ENCODE data around the gene BDP1. TPM values are rescaled to one million over a fixed set of nuclear protein-coding genes. Genes with fewer than 3 reads are reported as not detected.
A peak's percentile ranks its signal among the peaks of the same experiment; 100 is the strongest.
"Not testable (repeated sequence)": the region's sequence is repeated elsewhere in the genome, so short reads cannot be mapped to it uniquely, and the experiment has no call there.

BDP1 gene
- total RNA-seq, 2 donors from 2014 or later = 37.8 to 38.7 TPM

DNA sequence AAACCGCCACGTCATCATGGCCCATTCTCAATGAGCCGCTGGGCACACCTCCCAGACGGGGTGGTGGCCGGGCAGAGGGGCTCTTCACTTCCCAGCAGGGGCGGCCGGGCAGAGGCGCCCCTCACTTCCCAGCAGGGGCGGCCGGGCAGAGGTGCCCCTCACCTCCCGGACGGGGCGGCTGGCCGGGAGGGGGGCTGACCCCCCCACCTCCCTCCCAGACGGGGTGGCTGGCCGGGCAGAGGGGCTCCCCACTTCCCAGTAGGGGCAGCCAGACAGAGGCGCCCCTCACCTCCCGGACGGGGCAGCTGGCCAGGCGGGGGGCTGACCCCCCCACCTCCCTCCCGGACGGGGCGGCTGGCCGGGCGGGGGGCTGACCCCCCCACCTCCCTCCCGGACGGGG, 96.1 kb downstream of the BDP1 start:
- DNase-seq; ATAC-seq; H3K4me1 Mint-ChIP-seq; H3K27ac Mint-ChIP-seq; H3K27me3 Mint-ChIP-seq; H3K9me3 ChIP-seq (ENCODE audit: control insufficient read depth, low read length, poor library complexity, severe bottlenecking); H3K4me3 Mint-ChIP-seq; H3K36me3 Mint-ChIP-seq (ENCODE audit: low read depth): not testable (repeated sequence)

DNA sequence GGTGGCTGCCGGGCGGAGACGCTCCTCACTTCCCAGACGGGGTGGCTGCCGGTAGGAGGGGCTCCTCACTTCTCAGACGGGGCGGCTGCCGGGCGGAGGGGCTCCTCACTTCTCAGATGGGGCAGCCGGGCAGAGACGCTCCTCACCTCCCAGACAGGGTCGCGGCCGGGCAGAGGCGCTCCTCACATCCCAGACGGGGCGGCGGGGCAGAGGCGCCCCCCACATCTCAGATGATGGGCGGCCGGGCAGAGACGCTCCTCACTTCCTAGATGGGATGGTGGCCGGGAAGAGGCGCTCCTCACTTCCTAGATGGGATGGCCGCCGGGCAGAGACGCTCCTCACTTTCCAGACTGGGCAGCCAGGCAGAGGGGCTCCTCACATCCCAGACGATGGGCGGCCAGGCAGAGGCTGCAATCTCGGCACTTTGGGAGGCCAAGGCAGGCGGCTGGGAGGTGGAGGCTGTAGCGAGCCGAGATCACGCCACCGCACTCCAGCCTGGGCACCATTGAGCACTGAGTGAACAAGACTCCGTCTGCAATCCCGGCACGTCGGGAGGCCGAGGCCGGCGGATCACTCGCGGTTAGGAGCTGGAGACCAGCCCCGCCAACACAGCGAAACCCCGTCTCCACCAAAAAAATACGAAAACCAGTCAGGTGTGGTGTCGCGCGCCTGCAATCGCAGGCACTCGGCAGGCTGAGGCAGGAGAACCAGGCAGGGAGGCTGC, 96.7 kb downstream of the BDP1 start:
- H3K27me3 Mint-ChIP-seq; H3K4me3 Mint-ChIP-seq; H3K4me1 Mint-ChIP-seq; H3K9me3 ChIP-seq (ENCODE audit: control insufficient read depth, low read length, poor library complexity, severe bottlenecking); H3K27ac Mint-ChIP-seq; ATAC-seq; H3K36me3 Mint-ChIP-seq (ENCODE audit: low read depth); DNase-seq: not testable (repeated sequence)

DNA sequence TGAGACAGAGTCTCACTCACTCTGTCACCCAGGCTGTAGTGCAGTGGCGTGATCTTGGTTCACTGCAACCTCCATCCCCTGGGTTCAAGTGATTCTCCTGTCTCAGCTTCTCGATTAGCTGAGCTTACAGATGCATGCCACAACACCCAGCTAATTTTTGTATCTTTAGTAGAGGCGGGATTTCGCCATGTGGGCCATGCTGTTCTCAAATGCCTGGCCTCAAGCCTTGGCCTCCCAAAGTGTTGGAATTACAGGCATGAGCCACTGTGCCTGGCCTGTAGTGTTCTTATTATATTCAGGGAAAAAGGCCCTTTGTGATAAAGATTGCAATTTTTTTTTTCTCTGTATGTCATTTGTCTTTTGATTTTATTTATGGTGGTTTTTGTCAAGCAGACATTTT, 107.7 kb downstream of the BDP1 start:
- DNase-seq (no peak), ATAC-seq (no peak)
- Mint-ChIP-seq H3K27me3 (no peaks in the 10 kb centered on the region), H3K4me3 (no peak overlapping the region), H3K27ac (no peak overlapping the region), H3K4me1 (peaks cover 4% of the 10 kb centered on the region), H3K36me3 (ENCODE audit: low read depth) (peaks cover 2% of the 10 kb centered on the region)
- no peaks in the 10 kb centered on the region for H3K9me3 ChIP-seq (ENCODE audit: control insufficient read depth, low read length, poor library complexity, severe bottlenecking)

DNA sequence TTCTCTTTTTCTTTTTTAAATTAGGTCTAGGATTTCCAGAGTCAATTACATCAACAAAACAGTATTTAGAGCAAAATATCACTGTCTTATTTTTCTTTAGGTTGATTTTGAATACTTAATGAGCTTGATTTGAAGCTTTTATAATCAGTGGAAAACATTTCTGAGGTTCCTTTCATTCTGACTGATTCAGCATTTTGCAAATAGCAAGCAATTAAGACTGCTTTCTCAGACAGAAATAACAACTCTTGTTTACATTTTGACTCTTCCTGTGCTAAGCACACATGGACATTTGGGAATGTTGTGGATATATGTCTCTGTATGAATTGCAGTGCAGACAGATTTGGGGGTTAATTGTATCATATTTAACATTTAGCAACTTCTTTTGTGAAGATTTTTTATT, 109.4 kb downstream of the BDP1 start:
- no peaks in the 10 kb centered on the region for H3K27me3 Mint-ChIP-seq
- peaks cover under 1% of the 10 kb centered on the region for H3K36me3 Mint-ChIP-seq (ENCODE audit: low read depth)
- ATAC-seq = no peak
- peaks cover 4% of the 10 kb centered on the region for H3K4me1 Mint-ChIP-seq
- DNase-seq = no peak
- H3K9me3 ChIP-seq (ENCODE audit: control insufficient read depth, low read length, poor library complexity, severe bottlenecking) = no peaks in the 10 kb centered on the region
- H3K27ac Mint-ChIP-seq = peak overlapping the region; percentile 63
- H3K4me3 Mint-ChIP-seq = no peak overlapping the region

DNA sequence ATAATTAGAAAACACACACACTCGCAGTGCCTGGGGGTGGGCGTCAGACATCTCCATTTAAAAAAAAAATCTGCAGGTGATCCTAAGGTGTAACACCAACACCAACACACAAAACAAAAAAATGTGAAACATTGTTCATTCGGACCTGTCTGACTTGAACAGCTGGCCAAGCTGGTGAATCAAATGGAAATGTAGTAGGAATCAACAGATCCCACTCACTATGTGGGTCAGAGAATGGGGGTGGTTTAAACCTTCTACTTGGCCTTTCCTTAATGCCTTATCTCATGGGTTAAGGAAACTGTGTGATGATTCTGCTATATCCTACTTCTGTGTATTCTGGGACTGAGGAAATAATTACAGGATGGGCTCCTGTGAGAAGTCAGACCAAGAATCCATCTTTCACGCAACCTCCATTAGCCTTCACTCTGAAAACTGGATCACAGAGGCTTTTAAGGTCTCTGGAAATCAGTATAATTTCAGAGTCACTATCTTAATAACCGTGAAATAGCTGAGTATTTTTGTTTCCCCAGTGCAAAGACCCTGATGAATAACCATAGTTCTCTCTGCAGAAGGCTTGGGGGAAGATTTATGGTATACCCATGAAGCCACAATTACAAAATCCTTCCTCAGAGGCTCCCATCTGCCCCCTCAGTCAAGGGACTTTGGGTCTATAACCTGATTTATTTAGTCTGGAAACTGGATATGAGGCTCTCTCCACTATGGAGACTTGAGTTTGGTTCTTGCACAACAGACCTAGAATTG, 114.5 kb downstream of the BDP1 start:
- no peaks in the 10 kb centered on the region for H3K9me3 ChIP-seq (ENCODE audit: control insufficient read depth, low read length, poor library complexity, severe bottlenecking)
- Mint-ChIP-seq H3K36me3 (ENCODE audit: low read depth) (no peaks in the 10 kb centered on the region), H3K4me3 (no peak overlapping the region), H3K27me3 (no peaks in the 10 kb centered on the region), H3K27ac (no peak overlapping the region), H3K4me1 (peaks cover 4% of the 10 kb centered on the region)
- ATAC-seq = no peak
- DNase-seq = no peak

DNA sequence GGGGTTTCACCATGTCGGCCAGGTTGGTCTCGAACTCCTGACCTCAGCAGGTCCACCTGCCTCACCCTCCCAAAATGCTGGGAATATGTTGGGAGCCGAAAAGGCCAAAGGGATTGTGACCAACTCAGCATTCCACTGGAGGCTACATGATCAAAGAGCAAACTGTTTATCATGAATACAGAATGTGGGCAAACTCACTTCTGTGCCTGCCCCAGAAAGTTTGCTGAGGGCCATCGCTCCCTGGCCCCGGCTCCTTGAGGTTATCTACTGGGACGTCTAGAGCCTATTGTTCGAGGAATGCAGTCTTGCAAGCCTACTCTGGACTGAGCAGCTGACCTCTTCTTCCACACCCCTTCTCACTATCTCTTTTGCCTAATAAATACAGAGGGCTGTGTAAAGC, 116.4 kb downstream of the BDP1 start:
- H3K4me3 Mint-ChIP-seq; H3K27ac Mint-ChIP-seq; H3K27me3 Mint-ChIP-seq; H3K4me1 Mint-ChIP-seq; H3K36me3 Mint-ChIP-seq (ENCODE audit: low read depth); DNase-seq; H3K9me3 ChIP-seq (ENCODE audit: control insufficient read depth, low read length, poor library complexity, severe bottlenecking); ATAC-seq: not testable (repeated sequence)

DNA sequence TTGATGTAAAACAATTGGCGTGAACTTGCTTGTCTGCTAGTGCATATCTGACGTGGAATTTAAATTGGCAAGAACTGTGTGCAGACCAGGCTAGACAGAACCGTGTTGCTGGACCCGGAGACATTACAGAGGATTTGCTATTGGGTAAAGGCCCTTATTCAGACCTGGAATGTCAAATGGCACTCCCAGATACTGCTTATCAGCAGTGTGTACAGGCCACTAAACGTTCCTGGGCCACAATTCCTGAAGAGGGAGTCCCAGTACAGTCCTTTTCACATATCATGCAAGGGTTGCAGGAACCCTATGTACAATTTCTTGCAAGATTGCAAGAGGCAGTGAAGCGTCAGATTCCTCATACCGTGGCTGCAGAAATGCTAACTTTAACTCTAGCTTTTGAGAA, 118.1 kb downstream of the BDP1 start:
- no peaks in the 10 kb centered on the region for H3K4me1 Mint-ChIP-seq

DNA sequence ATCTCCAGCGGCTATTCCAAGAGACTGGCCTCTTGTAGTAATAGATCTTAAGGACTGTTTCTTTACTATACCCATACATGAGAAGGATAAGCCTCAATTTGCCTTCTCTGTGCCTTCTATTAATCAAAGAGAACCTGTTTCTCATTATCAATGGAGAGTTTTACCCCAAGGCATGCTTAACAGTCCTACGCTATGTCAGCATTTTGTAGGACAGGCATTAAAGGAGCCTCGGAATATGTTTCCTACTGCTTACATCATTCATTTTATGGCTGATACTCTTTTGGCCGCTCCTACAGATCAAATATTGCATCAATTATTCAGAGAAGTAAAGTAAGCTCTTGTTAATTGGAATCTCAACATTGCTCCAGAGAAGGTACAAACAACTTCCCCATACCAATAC, 120.1 kb downstream of the BDP1 start:
- H3K27ac Mint-ChIP-seq; H3K9me3 ChIP-seq (ENCODE audit: control insufficient read depth, low read length, poor library complexity, severe bottlenecking); DNase-seq; ATAC-seq; H3K36me3 Mint-ChIP-seq (ENCODE audit: low read depth); H3K27me3 Mint-ChIP-seq; H3K4me1 Mint-ChIP-seq; H3K4me3 Mint-ChIP-seq: not testable (repeated sequence)

More for the DNA sequence above, 118.1 kb downstream of the BDP1 start:
- Mint-ChIP-seq H3K36me3 (ENCODE audit: low read depth) (peaks cover 5% of the 10 kb centered on the region), H3K27ac (no peak overlapping the region), H3K27me3 (no peaks in the 10 kb centered on the region), H3K4me3 (no peak overlapping the region)
- DNase-seq (no peak), ATAC-seq (no peak)
- no peaks in the 10 kb centered on the region for H3K9me3 ChIP-seq (ENCODE audit: control insufficient read depth, low read length, poor library complexity, severe bottlenecking)

DNA sequence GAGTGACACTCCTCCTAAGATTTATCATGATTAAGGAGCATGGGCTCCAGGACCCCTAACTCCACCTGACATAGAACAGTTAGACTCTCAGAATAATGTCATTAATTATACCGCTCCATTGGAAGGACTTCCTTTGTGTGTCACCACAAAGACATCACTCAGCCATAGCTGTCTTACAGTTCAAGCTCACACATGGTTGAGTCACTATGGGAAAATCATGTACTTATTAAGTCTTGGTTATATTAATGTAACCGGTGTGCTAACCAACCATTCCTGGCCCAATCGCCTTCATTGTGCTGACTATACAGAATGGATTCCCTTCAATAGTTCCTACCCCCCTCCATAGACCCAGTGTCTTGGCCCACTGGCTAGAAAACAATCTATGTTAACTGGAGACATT, 120.8 kb downstream of the BDP1 start:
- Mint-ChIP-seq H3K36me3 (ENCODE audit: low read depth) (peaks cover 5% of the 10 kb centered on the region), H3K27ac (no peak overlapping the region), H3K27me3 (no peaks in the 10 kb centered on the region), H3K4me3 (no peak overlapping the region), H3K4me1 (no peaks in the 10 kb centered on the region)
- ATAC-seq (no peak), DNase-seq (no peak)
- no peaks in the 10 kb centered on the region for H3K9me3 ChIP-seq (ENCODE audit: control insufficient read depth, low read length, poor library complexity, severe bottlenecking)

DNA sequence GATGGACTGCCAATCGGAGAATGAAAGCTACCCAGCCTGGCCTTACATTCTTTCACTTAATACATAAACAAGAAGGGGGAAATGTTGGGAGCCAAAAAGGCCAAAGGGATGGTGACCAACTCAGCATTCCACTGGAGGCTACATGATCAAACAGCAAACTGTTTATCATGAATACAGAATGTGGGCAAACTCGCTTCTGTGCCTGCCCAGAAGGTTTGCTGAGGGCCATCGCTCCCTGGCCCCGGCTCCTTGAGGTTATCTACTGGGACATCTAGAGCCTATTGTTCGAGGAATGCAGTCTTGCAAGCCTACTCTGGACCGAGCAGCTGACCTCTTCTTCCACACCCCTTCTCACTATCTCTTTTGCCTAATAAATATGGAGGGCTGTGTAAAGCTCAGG, 122.4 kb downstream of the BDP1 start:
- H3K4me1 Mint-ChIP-seq; H3K36me3 Mint-ChIP-seq (ENCODE audit: low read depth); H3K4me3 Mint-ChIP-seq; H3K27me3 Mint-ChIP-seq; H3K27ac Mint-ChIP-seq; DNase-seq; H3K9me3 ChIP-seq (ENCODE audit: control insufficient read depth, low read length, poor library complexity, severe bottlenecking); ATAC-seq: not testable (repeated sequence)

DNA sequence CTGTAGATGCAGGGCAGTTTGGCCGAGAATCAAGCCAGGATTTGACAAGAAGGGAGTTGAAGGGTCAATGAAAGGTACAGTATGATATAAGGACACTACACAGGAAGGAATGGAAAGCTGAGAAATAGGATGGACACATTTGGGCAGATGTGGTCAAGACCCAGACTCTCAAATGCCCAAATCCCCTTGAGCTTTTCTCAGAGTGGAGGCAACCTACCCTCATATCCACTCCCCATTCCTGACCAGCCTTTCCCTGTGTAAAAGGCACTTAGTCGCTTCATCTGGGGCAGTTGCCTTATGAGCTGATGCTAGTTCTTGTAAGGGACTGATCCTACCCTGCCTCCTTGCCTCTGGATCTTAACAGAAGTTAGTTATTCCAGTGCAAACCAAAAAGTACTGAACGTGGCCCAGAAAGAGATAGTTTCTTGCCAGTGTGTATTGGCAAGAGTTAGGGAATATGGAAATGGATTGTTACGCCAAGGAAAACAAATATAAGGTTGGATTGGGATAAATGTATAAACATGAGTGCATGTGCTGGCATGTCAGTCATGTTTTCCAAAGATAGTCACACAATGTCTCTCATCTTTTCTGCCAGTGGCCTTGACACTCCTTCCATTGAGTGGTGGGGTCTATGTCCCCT, 127.6 kb downstream of the BDP1 start:
- no peak for DNase-seq
- no peaks in the 10 kb centered on the region for H3K27me3 Mint-ChIP-seq
- peaks cover 9% of the 10 kb centered on the region for H3K4me1 Mint-ChIP-seq
- no peak for ATAC-seq
- no peak overlapping the region for H3K27ac Mint-ChIP-seq
- H3K36me3 Mint-ChIP-seq (ENCODE audit: low read depth) = no peaks in the 10 kb centered on the region
- H3K9me3 ChIP-seq (ENCODE audit: control insufficient read depth, low read length, poor library complexity, severe bottlenecking) = no peaks in the 10 kb centered on the region
- H3K4me3 Mint-ChIP-seq = no peak overlapping the region

DNA sequence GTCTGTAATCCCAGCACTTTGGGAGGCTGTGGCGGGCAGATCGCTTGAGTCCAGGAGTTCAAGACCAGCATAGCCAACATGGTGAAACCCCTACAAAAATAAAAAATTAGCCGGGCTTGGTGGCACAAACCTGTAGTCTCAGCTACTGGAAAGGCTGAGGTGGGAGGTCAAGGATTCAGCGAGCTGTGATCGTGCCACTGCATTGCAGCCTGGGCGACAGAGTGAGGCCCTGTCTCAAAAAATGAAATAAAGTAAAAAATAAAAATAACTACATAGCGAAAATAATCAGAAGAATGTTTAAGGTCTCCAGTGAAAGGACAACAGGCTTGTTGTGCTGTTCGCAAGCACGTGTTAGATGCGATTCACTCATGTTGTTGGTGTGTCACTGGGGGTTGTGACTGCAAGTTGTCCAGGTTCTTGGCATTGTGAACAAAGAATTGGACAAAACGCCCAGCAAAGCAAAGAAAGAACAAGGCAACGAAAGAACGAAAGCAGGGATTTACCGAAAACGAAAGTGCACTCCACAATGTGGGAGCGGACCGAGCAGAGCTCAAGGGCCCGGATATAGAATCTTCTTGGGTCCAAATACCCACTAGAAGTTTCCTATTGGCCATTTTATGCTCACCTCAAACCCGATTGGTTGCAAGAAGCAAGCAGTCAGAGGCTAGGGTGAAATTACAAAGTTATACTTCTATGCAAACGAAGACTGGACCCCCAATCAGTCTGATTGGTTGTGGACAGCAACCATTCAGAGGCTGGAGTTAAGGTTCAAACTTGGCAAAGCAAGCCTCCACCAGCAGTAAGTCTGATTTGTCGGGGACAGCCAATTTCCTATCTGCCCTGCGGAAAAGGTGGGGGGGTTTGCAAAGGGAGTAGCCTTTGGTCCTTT, 130.8 kb downstream of the BDP1 start:
- no peaks in the 10 kb centered on the region for H3K36me3 Mint-ChIP-seq (ENCODE audit: low read depth)
- DNase-seq (no peak), ATAC-seq (no peak)
- peak overlapping the region; percentile 96 for H3K4me3 Mint-ChIP-seq
- H3K4me1 Mint-ChIP-seq = peaks cover 34% of the 10 kb centered on the region
- H3K27ac Mint-ChIP-seq = peak overlapping the region; percentile 96
- H3K27me3 Mint-ChIP-seq = no peaks in the 10 kb centered on the region
- H3K9me3 ChIP-seq (ENCODE audit: control insufficient read depth, low read length, poor library complexity, severe bottlenecking) = no peaks in the 10 kb centered on the region
